ENCODE results near the gene CFLAR. TPM values are rescaled to one million over a fixed set of nuclear protein-coding genes. Genes with fewer than 3 reads are reported as not detected.

Gene CFLAR
- total RNA-seq, 1 experiment from 2014 or later: 35.6 TPM

- no peak for TF ChIP-seq ZBTB33 (IDR thresholded peaks at IDR 0.05; ENCODE audit: extremely low read depth, insufficient replicate concordance, low read length)
- TF ChIP-seq ELF1 (IDR thresholded peaks at IDR 0.05; ENCODE audit: borderline replicate concordance, low read depth): no peak
- no peak for TF ChIP-seq RAD21 (IDR thresholded peaks at IDR 0.05; ENCODE audit: low read depth)
- TF ChIP-seq TCF7L2 (IDR thresholded peaks at IDR 0.05; ENCODE audit: borderline replicate concordance, extremely low read depth, insufficient read depth, insufficient read length): no peak
Measured at GRCh38 chr2:201216918-201217317, 101.0 kb downstream of the CFLAR start (continued).

GRCh38 chr2:201218780-201219179 lies 102.8 kb downstream of the CFLAR start:
- Histone ChIP-seq H3K79me2 (ENCODE audit: insufficient read depth, low read length) (no peaks in the 10 kb centered on the region), H3K9me2 (ENCODE audit: insufficient read depth) (no peaks in the 10 kb centered on the region), H3K4me2 (ENCODE audit: low read length) (no peak overlapping the region), H3K4me1 (ENCODE audit: control insufficient read depth in 1 of 2, insufficient read depth in 2 of 2, low read length in 2 of 2) (peaks cover 6 to 17% of the 10 kb centered on the region in 2 experiments; a peak in 3 of 4 replicates), H3K9ac (ENCODE audit: low read length) (no peak overlapping the region), H4K20me1 (ENCODE audit: insufficient read depth) (no peaks in the 10 kb centered on the region), H3K36me3 (ENCODE audit: control insufficient read depth in 1 of 2, insufficient read depth in 2 of 2, low read length in 2 of 2) (no peaks in the 10 kb centered on the region), H3K4me3 (replicated peaks in 1 of 2; ENCODE audit: low read depth in 1 of 2, low read length in 2 of 2) (no peak overlapping the region), H3K27ac (ENCODE audit: low read depth, low read length) (no peak overlapping the region), H2AFZ (ENCODE audit: low read depth, low read length, poor library complexity, severe bottlenecking) (no peak overlapping the region), H3K27me3 (ENCODE audit: insufficient read depth, low read length) (no peaks in the 10 kb centered on the region), H3K9me3 (ENCODE audit: control insufficient read depth in 1 of 2, insufficient read depth in 1 of 2, low read depth in 1 of 2, low read length in 2 of 2) (no peaks in the 10 kb centered on the region)
- intact Hi-C loops (cut with micrococcal nuclease): no loop called here
- ATAC-seq: no peak
- POLR2A ChIA-PET: no interaction called here
- CTCF ChIA-PET: interaction anchor here (6.1 kb wide), 1 partner anchor 14 kb away, joined by 39 read pairs; no protein-coding TSS in a partner anchor
- no peak for DNase-seq (ENCODE audit: low read depth, low spot score)
- RAD21 ChIA-PET (ENCODE audit: low non-redundant PET in 1 of 2, low total read pairs in 2 of 2, uncharacterized antibody in 2 of 2, unreplicated experiment in 2 of 2): no interaction called here
- TF ChIP-seq EGR1 (IDR thresholded peaks at IDR 0.05; ENCODE audit: low read depth) (no peak), POLR2A (IDR thresholded peaks at IDR 0.05; ENCODE audit: borderline replicate concordance, extremely low read depth, insufficient read depth, insufficient read length) (no peak), RAD21 (IDR thresholded peaks at IDR 0.05; ENCODE audit: low read depth) (no peak), CTCF (IDR thresholded peaks at IDR 0.05 in 2 of 3, conservative IDR thresholded peaks at IDR 0.05 in 1 of 3; ENCODE audit: borderline replicate concordance in 1 of 3, insufficient read depth in 1 of 3, low read depth in 2 of 3, low read length in 2 of 3) (no peak), CEBPB (IDR thresholded peaks at IDR 0.05; ENCODE audit: low read depth) (no peak), CBX3 (IDR thresholded peaks at IDR 0.05; ENCODE audit: low read depth) (no peak), MAX (IDR thresholded peaks at IDR 0.05) (no peak)
- BruUV-seq (replicated peaks): no TSS peak

All from HCT116 (cell line).